ENCODE measurements around the gene STAC3. TPM values are rescaled to one million over a fixed set of nuclear protein-coding genes. Genes with fewer than 3 reads are reported as not detected.

The STAC3 gene
- total and polyA plus RNA-seq, 9 of the 15 experiments (the other 6 are each of a cell fraction or from before 2014, with no cell fraction given) = 0.45 to 6.4 (median 3.3) TPM

DNA sequence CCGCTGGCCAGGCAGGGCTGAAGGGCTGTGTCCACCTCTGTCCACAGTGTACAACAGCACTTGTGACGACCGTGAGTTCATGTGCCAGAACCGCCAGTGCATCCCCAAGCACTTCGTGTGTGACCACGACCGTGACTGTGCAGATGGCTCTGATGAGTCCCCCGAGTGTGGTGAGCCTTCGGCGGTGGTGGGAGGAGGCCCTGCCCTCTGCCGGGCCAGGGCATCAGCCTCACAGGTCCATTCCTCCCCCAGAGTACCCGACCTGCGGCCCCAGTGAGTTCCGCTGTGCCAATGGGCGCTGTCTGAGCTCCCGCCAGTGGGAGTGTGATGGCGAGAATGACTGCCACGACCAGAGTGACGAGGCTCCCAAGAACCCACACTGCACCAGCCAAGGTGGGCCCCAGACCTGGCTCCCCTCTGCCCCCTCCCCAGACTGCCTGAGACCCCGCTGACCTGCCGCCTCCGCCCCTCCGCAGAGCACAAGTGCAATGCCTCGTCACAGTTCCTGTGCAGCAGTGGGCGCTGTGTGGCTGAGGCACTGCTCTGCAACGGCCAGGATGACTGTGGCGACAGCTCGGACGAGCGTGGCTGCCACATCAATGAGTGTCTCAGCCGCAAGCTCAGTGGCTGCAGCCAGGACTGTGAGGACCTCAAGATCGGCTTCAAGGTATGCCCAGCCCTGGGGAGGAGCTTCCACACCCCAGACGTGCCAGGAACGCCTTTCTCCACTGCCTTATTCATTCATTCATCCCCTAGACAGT lies 55.2 kb downstream of the STAC3 start (continued):
- TF ChIP-seq, protein P1, sequence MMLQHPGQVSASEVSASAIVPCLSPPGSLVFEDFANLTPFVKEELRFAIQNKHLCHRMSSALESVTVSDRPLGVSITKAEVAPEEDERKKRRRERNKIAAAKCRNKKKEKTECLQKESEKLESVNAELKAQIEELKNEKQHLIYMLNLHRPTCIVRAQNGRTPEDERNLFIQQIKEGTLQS (IDR thresholded peaks at IDR 0.05) = no peak
- TF ChIP-seq, protein P1 (CRISPR knock-in tag; conservative IDR thresholded peaks at IDR 0.05) = no peak

DNA sequence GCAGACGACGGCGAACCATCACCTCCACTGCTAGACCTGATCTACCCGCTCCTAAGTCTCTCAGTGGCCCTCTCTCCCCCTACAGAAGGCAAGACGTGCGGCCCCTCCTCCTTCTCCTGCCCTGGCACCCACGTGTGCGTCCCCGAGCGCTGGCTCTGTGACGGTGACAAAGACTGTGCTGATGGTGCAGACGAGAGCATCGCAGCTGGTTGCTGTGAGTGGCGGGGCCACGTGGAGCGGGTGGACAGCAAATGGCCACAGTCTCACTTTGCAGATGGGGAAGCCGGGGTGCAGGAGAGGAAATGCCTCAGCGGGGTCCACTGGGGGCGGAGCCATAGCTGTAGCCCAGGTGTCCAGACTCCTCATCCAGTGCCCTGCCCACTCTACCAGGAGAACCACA lies 55.8 kb downstream of the STAC3 start:
- in situ Hi-C loops (cut with MboI) (no loop called here), intact Hi-C loops (cut with micrococcal nuclease) (loop anchor here (5.0 kb wide), 1 partner anchor 47 kb away; no protein-coding TSS in a partner anchor)
- BruUV-seq (replicated peaks) = no TSS peak
- ATAC-seq (no peak), FAIRE-seq (no peak), DNase-seq (ENCODE audit: extremely low read depth in 1 of 4, low spot score in 3 of 4) (no peak)
- H3K4me2 ChIP-seq (ENCODE audit: insufficient read depth, low read length) = no peak overlapping the region
- H3K27ac ChIP-seq (ENCODE audit: extremely low read depth, low read depth, low read length) = no peak overlapping the region
- peaks cover 3% of the 10 kb centered on the region for H3K9me1 ChIP-seq (ENCODE audit: control insufficient read depth, insufficient read depth, low read length)
- POLR2A ChIA-PET = interaction anchor here (0.6 kb wide), 1 partner anchor 89 kb away, joined by 3 read pairs; no protein-coding TSS in a partner anchor
- H4K20me1 ChIP-seq (replicated peaks; ENCODE audit: control insufficient read depth, insufficient read depth, low read length) = peaks cover 50% of the 10 kb centered on the region
- CTCF ChIA-PET (ENCODE audit: low intra/inter-chr PET ratio) = no interaction called here
- no peak overlapping the region for H3K9ac ChIP-seq (ENCODE audit: insufficient read depth in 1 of 2, low read depth in 2 of 2, low read length in 2 of 2)
- H3K36me3 ChIP-seq (ENCODE audit: control insufficient read depth, insufficient read depth, low read length) = no peaks in the 10 kb centered on the region
- 3% methylated on average over 19 of the region's 19 CpGs for WGBS (ENCODE audit: insufficient coverage, low coverage, missing lambda C conversion rate)
- no peak overlapping the region for H3K4me3 ChIP-seq
- TF ChIP-seq ETV5 (CRISPR knock-in tag; IDR thresholded peaks at IDR 0.05; ENCODE audit: low read depth) (no peak), ZC3H4 (CRISPR knock-in tag; IDR thresholded peaks at IDR 0.05; ENCODE audit: borderline replicate concordance) (0 out of 2 replicates have a peak, but pooled peaks have one; percentile 38), RHOXF2B (CRISPR knock-in tag; conservative IDR thresholded peaks at IDR 0.05) (no peak), RBM17 (IDR thresholded peaks at IDR 0.05; ENCODE audit: borderline replicate concordance, low read depth, low read length) (no peak), MAX (CRISPR knock-in tag; IDR thresholded peaks at IDR 0.05) (peak; percentile 25; the same call in 1 of the 2 replicates), TFAP4 (CRISPR knock-in tag; IDR thresholded peaks at IDR 0.05; ENCODE audit: borderline replicate concordance) (0 out of 2 replicates have a peak, but pooled peaks have one; percentile 23), CSDE1 (IDR thresholded peaks at IDR 0.05) (no peak), ZBTB1 (CRISPR knock-in tag; IDR thresholded peaks at IDR 0.05; ENCODE audit: borderline replicate concordance, low read depth) (no peak)
- TF ChIP-seq, protein P2, sequence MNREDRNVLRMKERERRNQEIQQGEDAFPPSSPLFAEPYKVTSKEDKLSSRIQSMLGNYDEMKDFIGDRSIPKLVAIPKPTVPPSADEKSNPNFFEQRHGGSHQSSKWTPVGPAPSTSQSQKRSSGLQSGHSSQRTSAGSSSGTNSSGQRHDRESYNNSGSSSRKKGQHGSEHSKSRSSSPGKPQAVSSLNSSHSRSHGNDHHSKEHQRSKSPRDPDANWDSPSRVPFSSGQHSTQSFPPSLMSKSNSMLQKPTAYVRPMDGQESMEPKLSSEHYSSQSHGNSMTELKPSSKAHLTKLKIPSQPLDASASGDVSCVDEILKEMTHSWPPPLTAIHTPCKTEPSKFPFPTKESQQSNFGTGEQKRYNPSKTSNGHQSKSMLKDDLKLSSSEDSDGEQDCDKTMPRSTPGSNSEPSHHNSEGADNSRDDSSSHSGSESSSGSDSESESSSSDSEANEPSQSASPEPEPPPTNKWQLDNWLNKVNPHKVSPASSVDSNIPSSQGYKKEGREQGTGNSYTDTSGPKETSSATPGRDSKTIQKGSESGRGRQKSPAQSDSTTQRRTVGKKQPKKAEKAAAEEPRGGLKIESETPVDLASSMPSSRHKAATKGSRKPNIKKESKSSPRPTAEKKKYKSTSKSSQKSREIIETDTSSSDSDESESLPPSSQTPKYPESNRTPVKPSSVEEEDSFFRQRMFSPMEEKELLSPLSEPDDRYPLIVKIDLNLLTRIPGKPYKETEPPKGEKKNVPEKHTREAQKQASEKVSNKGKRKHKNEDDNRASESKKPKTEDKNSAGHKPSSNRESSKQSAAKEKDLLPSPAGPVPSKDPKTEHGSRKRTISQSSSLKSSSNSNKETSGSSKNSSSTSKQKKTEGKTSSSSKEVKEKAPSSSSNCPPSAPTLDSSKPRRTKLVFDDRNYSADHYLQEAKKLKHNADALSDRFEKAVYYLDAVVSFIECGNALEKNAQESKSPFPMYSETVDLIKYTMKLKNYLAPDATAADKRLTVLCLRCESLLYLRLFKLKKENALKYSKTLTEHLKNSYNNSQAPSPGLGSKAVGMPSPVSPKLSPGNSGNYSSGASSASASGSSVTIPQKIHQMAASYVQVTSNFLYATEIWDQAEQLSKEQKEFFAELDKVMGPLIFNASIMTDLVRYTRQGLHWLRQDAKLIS (CRISPR knock-in tag; IDR thresholded peaks at IDR 0.05) = no peak
- H3K79me2 ChIP-seq (ENCODE audit: control insufficient read depth, insufficient read depth, low read length) = no peaks in the 10 kb centered on the region
- no peak overlapping the region for H2AFZ ChIP-seq (ENCODE audit: low read depth, low read length)
- peaks cover 0 to 68% of the 10 kb centered on the region in 2 experiments; a peak in 2 of 5 replicates for H3K4me1 ChIP-seq (replicated peaks in 1 of 2; ENCODE audit: control insufficient read depth in 2 of 2, insufficient read depth in 2 of 2, low read length in 2 of 2)
- peaks cover 64 to 94% of the 10 kb centered on the region in 2 experiments; a peak in 4 of 5 replicates for H3K27me3 ChIP-seq (ENCODE audit: control insufficient read depth in 2 of 2, insufficient read depth in 2 of 2, low read length in 2 of 2)
- H3K9me3 ChIP-seq (replicated peaks; ENCODE audit: control insufficient read depth, insufficient read depth, low read depth, low read length) = no peaks in the 10 kb centered on the region
